Spleen (tissue), 11 donors: Measurements from ENCODE around the gene TUBA3D. TPM values are rescaled to one million over a fixed set of nuclear protein-coding genes. Genes with fewer than 3 reads are reported as not detected.
"Not testable (repeated sequence)": the region's sequence is repeated elsewhere in the genome, so short reads cannot be mapped to it uniquely, and the experiment has no call there.

Experiments
- DNase-seq: peaks from one replicate; pipeline ENCODE4 v3.0.0-alpha.2; 2020
- H3K27ac ChIP-seq, 8 donors: fragments of 200-600 bp; sonication (generic) in 7 of 8; 1 replicate in 4 of 8; 2 replicates in 4 of 8; pipeline versions ENCODE4 v1.5.0 to v1.8.0; 2016 to 2021; ENCODE audit warnings: inconsistent platforms in 4 of 8, mild to moderate bottlenecking in 4 of 8, moderate library complexity in 1 of 8
- H3K27me3 ChIP-seq, 7 donors: fragments of 200-600 bp; sonication (generic) in 6 of 7; replicated peaks in 1 of 7; 1 replicate in 4 of 7; 2 replicates in 3 of 7; pipeline versions ENCODE4 v1.5.0 to v1.8.0; 2016 to 2021; ENCODE audit warnings: inconsistent platforms in 3 of 7, mild to moderate bottlenecking in 1 of 7
- H3K36me3 ChIP-seq, 6 donors: fragments of 200-600 bp; sonication (generic) in 5 of 6; 1 replicate in 4 of 6; 2 replicates in 2 of 6; pipeline versions ENCODE4 v1.5.0 to v1.8.0; 2016 to 2021; ENCODE audit warnings: inconsistent platforms in 2 of 6
- H3K4me1 ChIP-seq, 6 donors: fragments of 200-600 bp; sonication (generic) in 5 of 6; 1 replicate in 3 of 6; 2 replicates in 3 of 6; pipeline versions ENCODE4 v1.5.0 to v1.8.0; 2016 to 2021; ENCODE audit warnings: inconsistent platforms in 3 of 6
- H3K4me3 ChIP-seq, 8 donors: fragments of 200-600 bp; sonication (generic) in 7 of 8; 1 replicate in 4 of 8; 2 replicates in 4 of 8; pipeline versions ENCODE4 v1.5.0 to v1.8.0; 2016 to 2021; ENCODE audit warnings: inconsistent platforms in 4 of 8, mild to moderate bottlenecking in 4 of 8, moderate library complexity in 2 of 8
- H3K9me3 ChIP-seq, 8 donors: fragments of 200-600 bp; sonication (generic) in 7 of 8; 1 replicate in 4 of 8; 2 replicates in 4 of 8; pipeline versions ENCODE4 v1.5.0 to v1.8.0; 2016 to 2021; ENCODE audit warnings: inconsistent platforms in 4 of 8
- POLR2A ChIP-seq, 3 donors: fragments of 450-650 bp; IDR thresholded peaks; one replicate each; pipeline ENCODE4 v1.5.1; 2017; ENCODE audit warnings: antibody characterized with exemption in 3 of 3, mild to moderate bottlenecking in 1 of 3
- POLR2AphosphoS5 ChIP-seq, 3 donors: sonication (generic); formaldehyde crosslinking; IDR thresholded peaks; one replicate each; pipeline ENCODE4 v1.5.1; 2017; ENCODE audit warnings: antibody characterized with exemption in 3 of 3
- WGBS, 5 donors: extraction: QIAGEN DNeasy Blood & Tissue Kit in 3 of 5; methylation state at CpG; one replicate each; pipeline versions ENCODE4 v1.1.5 to v1.1.7; 2013 to 2018; 5-methylcytosine and 5-hydroxymethylcytosine counted together
- intact Hi-C: fragments of 100-400 bp; cut with DNase I; formaldehyde crosslinking; loops from one replicate; pipeline ENCODE4 v1.15.0; 2023; ENCODE audit warnings: low total_unique reads
- polyA plus RNA-seq, 3 donors: library from polyadenylated mRNA; stranded (reverse); fragments of 200-250 nt; gene quantifications; one replicate each; pipeline ENCODE4 v1.2.1, GENCODE V29; 2013
- total RNA-seq, 7 donors: library from RNA; depleted of rRNA in 3 of 7; stranded (reverse); fragments of >200 nt in 3 of 7; fragmentation: NEBNext Ultra II Directional in 4 of 7; extraction: Animal tissue kit (Norgen Biotek cat#: 25700) in 4 of 7; gene quantifications; one replicate each; pipeline versions ENCODE4 v1.1.0 to v1.2.1, GENCODE V29; 2016 to 2021
- TF ChIP-seq, protein P1 (sequence below), 11 experiments: fragments of 200-600 bp in 7 of 11; fragments of 450-650 bp in 4 of 11; sonication (generic) in 4 of 11; IDR thresholded peaks in 8 of 11; conservative IDR thresholded peaks in 3 of 11; 1 replicate in 7 of 11; 2 replicates in 4 of 11; pipeline versions ENCODE4 v1.4.0 to v1.8.0; 2016 to 2021; ENCODE audit warnings: antibody characterized with exemption in 11 of 11, inconsistent platforms in 4 of 11, mild to moderate bottlenecking in 1 of 11
- donor health status: healthy with polysubstance abuse.
- donor health status: DM: no; HTN: no; CAD: no; lungs with moderate emphysema.
- donor health status: DM: no; HTN: no; CAD: no.
- donor health status: Bipolar disorder and iron deficiency.
- donor health status: healthy.
- donor health status: DM: no; HTN: no; CAD: no.
- donor health status: DM: yes; HTN: yes; CAD: no.

Gene TUBA3D
- total and polyA plus RNA-seq, 10 donors: 0.10 to 0.86 TPM; not detected in 8

GRCh38 chr2:131520526-131520925 lies 44.6 kb downstream of the TUBA3D start:
- Histone ChIP-seq H3K4me3 (no peak overlapping the region), H3K27me3 (no peaks in the 10 kb centered on the region), H3K36me3 (peaks cover 0 to 59% (median 37%) of the 10 kb centered on the region in 6 donors), H3K27ac (no peak overlapping the region), H3K9me3 (no peaks in the 10 kb centered on the region), H3K4me1 (no peaks in the 10 kb centered on the region)
- 82 to 96% (median 94%) methylated on average over 4 to 10 of the region's 10 CpGs for WGBS, 5 donors
- TF ChIP-seq POLR2A (IDR thresholded peaks at IDR 0.05) (no peak), POLR2AphosphoS5 (IDR thresholded peaks at IDR 0.05) (no peak)
- TF ChIP-seq, protein P1, sequence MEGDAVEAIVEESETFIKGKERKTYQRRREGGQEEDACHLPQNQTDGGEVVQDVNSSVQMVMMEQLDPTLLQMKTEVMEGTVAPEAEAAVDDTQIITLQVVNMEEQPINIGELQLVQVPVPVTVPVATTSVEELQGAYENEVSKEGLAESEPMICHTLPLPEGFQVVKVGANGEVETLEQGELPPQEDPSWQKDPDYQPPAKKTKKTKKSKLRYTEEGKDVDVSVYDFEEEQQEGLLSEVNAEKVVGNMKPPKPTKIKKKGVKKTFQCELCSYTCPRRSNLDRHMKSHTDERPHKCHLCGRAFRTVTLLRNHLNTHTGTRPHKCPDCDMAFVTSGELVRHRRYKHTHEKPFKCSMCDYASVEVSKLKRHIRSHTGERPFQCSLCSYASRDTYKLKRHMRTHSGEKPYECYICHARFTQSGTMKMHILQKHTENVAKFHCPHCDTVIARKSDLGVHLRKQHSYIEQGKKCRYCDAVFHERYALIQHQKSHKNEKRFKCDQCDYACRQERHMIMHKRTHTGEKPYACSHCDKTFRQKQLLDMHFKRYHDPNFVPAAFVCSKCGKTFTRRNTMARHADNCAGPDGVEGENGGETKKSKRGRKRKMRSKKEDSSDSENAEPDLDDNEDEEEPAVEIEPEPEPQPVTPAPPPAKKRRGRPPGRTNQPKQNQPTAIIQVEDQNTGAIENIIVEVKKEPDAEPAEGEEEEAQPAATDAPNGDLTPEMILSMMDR (IDR thresholded peaks at IDR 0.05 in 8 of 11, conservative IDR thresholded peaks at IDR 0.05 in 3 of 11): no peak
- peak; percentile 56 for DNase-seq
- intact Hi-C loops: no loop called here

- intact Hi-C loops, H3K4me1 ChIP-seq, H3K9me3 ChIP-seq, H3K27me3 ChIP-seq, H3K27ac ChIP-seq, H3K4me3 ChIP-seq, DNase-seq: not testable (repeated sequence)
- 77 to 87% (median 84%) methylated on average over 6 of the region's 6 CpGs for WGBS, 5 donors
- peaks cover 0 to 52% (median 36%) of the 10 kb centered on the region in 6 donors for H3K36me3 ChIP-seq
Observed at GRCh38 chr2:131521524-131521923, 45.6 kb downstream of the TUBA3D start.

- TF ChIP-seq POLR2A (IDR thresholded peaks at IDR 0.05): no peak
- TF ChIP-seq, protein P1 (IDR thresholded peaks at IDR 0.05 in 8 of 11, conservative IDR thresholded peaks at IDR 0.05 in 3 of 11): no peak
- no peak for TF ChIP-seq POLR2AphosphoS5 (IDR thresholded peaks at IDR 0.05)
- WGBS, 5 donors: 86 to 95% (median 90%) methylated on average over 20 of the region's 20 CpGs
- Histone ChIP-seq H3K27ac (no peak overlapping the region), H3K27me3 (peaks cover 0 to 2% (median 0%) of the 10 kb centered on the region in 7 donors), H3K4me3 (no peak overlapping the region), H3K4me1 (peaks cover 0 to 1% (median under 1%) of the 10 kb centered on the region in 6 donors), H3K9me3 (no peaks in the 10 kb centered on the region), H3K36me3 (peaks cover 0 to 45% (median 29%) of the 10 kb centered on the region in 6 donors)
- intact Hi-C loops: no loop called here
- peak; percentile 76 for DNase-seq
Observed at GRCh38 chr2:131521961-131522781, 46.3 kb downstream of the TUBA3D start.

DNA sequence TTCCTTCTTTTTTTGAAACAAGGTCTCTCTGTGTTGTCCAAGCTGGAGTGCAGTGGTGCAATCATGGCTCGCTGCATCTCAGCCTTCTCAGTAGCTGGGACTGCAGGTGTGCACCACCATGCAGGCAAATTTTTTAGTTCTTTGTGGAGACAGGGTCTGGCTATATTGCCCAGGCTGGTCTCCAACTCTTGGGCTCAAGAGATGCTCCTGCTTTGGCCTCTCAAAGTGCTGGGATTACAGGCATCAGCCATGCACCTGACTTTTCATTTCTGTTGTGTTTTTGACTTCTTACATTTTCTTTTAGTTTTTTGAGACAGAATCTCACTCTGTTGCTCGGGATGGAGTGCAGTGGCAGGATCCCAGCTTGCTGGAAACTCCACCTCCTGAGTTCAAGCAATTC lies 49.3 kb downstream of the TUBA3D start:
- H3K36me3 ChIP-seq: peaks cover 0 to 14% (median 6%) of the 10 kb centered on the region in 6 donors
- DNase-seq, intact Hi-C loops, H3K4me3 ChIP-seq, H3K9me3 ChIP-seq, H3K27ac ChIP-seq: not testable (repeated sequence)
- peaks cover 0 to 22% (median 16%) of the 10 kb centered on the region in 6 donors for H3K4me1 ChIP-seq
- peaks cover 0 to 27% (median 0%) of the 10 kb centered on the region in 7 donors for H3K27me3 ChIP-seq
- 81 to 95% (median 91%) methylated on average over 2 of the region's 2 CpGs for WGBS, 5 donors
